GM04503 (cell line): ENCODE results near the gene CELF1.

Source experiments
- DNase-seq: peaks from one replicate; pipeline ENCODE4 v3.0.0-alpha.2; 2012; ENCODE audit warnings: low read depth

Gene CELF1

GRCh38 chr11:47552566-47553405 is at the start of gene CELF1:
Gene CELF1, minus strand, starts transcription at chr11:47553132. Its CDS starts 53,609 bp downstream, at chr11:47499523.
- no peak for DNase-seq

GRCh38 chr11:47599902-47600301 is 47.0 kb upstream of the CELF1 start:
- no peak for DNase-seq

DNA sequence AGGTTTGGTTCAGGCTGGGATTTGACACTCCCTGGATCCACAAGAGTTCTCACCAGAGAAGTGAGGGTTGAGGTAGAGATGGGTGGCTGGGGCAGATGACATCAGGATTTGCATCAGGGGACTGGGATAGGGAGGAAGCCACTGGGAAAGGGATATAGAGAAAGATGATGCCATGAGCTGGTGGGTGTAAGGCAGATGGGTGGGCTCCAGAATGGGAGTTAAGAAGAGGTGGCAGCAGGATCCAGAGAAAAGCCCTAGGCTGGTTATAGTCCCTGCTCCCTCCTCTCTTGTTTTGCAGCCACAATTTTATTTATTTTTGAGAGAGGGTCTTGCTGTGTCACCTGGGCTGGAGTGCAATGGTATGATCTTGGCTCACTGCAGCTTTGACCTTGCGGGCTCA is 43.0 kb upstream of the CELF1 start:
- no peak for DNase-seq

GRCh38 chr11:47595029-47595428 is 42.1 kb upstream of the CELF1 start:
- no peak for DNase-seq

GRCh38 chr11:47593934-47594855 is 41.3 kb upstream of the CELF1 start, which contains the start of gene C1QTNF4:
Gene C1QTNF4, minus strand, starts transcription at chr11:47594411. Its CDS starts 3,601 bp downstream, at chr11:47590810.
- no peak for DNase-seq

GRCh38 chr11:47593492-47593933 is 40.6 kb upstream of the CELF1 start:
- DNase-seq: no peak

GRCh38 chr11:47592970-47593369 is 40.0 kb upstream of the CELF1 start:
- no peak for DNase-seq

GRCh38 chr11:47592251-47592650 is 39.3 kb upstream of the CELF1 start:
- no peak for DNase-seq

DNA sequence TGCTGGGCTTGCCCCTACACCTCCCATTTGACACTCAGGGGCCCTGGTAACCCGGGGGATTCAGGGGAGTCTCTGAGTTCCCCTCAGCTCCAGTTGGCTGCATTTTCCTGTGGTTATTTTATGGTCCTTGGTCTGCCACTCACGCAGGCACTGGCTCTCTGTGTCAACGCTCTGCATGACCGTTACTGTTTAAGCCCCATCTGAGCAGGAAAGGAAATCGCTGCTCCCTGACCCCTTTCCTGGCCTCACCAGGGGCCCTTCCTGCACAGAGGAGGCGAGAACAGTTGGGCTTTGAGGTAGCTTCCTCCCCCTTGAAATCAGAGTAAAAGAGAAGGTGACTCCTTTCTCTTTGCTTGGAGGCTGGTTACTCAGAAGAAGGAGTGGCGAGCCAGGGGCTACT is 38.8 kb upstream of the CELF1 start:
- DNase-seq: no peak

DNA sequence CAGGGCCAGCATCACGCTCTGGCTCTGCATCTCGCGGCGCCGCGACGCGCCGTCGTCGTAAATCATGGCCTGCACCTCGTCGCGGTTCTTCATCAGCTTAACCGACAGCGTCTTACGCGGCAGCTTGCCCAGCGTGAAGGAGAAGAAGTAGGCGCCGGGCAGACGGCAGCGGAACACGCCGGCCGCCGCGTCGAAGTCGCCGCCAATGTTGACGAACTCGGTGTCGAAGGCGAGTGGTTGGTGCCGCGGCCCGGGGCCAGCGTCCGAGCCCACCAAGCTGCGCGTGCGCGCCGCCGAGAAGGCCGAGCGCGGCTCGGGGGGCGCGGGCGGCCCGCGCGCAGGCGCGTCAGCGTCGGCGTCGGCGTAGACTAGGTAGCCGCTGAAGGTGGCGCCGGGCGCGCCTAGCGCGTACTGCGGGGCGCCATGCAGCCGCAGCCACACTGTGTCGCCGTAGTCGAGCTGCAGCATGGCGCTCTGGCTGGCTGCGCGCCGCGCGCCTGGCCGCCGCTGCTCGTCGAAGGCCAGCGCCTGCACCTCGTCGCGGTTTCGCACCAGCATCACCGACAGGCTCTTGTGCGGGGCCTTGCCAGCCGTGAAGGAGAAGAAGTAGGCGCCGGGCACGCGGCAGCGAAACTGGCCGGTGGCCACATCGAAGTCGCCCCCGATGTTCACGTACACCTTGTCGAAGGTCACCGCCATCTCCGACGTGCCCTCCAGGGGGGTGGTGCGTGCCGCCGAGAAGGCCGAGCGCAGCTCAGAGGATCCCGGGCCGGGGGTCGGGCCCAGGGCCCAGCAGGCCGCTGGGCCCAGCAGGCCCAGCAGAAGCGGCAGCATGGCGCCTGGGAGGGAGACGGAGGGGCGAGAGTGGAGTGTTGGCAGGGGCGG is 37.3 kb upstream of the CELF1 start:
- DNase-seq: no peak

GRCh38 chr11:47589584-47589976 is 36.6 kb upstream of the CELF1 start:
- no peak for DNase-seq

DNA sequence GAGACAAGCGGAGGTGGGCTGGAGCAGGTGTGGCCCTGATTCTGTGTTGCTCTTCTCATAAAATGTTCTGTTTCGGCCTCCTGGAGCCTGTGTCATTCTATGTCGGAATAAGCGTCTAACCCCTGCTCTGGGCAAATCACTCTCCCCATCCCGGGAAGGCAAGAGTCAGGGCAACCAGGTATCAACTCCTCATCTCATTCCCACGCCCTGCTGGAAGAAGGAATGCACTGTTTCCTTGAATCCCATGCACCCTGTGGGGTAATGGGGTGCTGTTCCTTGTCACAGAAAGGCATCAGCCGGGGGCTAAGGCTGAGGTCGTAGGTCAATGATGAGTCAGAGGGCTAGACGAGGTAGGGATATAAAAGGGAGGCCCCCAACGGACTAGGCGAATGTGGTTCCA is 36.2 kb upstream of the CELF1 start:
- no peak for DNase-seq

GRCh38 chr11:47587723-47588326 is 34.9 kb upstream of the CELF1 start:
- no peak for DNase-seq

DNA sequence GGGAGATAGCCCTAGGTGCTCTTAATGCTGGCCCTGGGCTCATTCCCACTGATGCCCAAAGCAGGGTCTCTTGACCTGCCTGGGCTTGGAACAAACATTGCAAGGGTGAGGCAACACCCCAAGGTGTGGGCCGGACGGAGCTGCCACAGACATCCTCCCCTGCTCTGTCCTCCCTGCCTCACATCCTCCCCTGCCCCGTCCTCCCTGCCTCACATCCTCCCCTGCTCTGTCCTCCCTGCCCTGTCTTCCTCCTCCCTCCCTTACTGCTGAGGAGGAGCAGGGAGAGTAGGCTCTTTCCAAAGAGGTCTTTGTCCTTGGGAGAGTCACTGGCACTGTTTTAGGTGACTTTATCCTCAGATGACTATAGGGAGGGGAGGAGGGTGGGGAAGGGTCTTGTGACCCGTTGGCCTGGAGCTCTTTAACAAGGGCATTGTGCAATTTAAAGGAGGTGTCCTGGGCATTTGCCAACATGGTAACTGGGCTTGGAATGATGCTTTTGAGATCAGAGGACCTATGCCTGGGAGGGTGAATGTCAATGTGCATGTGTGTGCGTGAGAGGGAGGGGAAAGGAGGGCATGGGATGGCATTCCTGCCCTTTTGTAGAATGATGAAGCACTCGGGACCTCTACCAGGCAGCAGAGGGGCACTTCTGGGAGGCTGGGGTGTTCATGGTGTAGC is 34.2 kb upstream of the CELF1 start:
- no peak for DNase-seq

GRCh38 chr11:47586098-47586855 is 33.3 kb upstream of the CELF1 start, which contains the start of gene FAM180B:
Gene FAM180B, plus strand, starts transcription at chr11:47586678. Its CDS starts 91 bp downstream, at chr11:47586769.
- no peak for DNase-seq

DNA sequence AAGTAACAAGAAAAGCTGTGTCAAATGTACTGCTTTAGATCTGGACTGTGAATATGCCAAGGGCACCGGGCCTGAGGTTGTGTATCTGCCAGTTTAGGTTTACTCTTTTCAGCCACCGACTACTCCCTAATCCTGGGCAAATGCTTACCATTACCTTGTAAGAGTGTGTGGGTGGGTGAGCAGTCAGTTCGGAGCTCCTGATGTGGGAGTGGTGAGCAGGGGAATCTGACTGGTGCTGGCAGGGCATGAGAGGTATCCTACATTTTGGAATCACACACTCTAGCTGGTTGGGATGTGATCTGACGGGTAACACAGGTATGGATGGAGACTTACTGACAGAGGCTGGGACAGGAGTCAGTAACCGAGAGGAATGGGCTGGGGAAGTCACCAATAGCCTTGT is 30.9 kb upstream of the CELF1 start:
- no peak for DNase-seq

DNA sequence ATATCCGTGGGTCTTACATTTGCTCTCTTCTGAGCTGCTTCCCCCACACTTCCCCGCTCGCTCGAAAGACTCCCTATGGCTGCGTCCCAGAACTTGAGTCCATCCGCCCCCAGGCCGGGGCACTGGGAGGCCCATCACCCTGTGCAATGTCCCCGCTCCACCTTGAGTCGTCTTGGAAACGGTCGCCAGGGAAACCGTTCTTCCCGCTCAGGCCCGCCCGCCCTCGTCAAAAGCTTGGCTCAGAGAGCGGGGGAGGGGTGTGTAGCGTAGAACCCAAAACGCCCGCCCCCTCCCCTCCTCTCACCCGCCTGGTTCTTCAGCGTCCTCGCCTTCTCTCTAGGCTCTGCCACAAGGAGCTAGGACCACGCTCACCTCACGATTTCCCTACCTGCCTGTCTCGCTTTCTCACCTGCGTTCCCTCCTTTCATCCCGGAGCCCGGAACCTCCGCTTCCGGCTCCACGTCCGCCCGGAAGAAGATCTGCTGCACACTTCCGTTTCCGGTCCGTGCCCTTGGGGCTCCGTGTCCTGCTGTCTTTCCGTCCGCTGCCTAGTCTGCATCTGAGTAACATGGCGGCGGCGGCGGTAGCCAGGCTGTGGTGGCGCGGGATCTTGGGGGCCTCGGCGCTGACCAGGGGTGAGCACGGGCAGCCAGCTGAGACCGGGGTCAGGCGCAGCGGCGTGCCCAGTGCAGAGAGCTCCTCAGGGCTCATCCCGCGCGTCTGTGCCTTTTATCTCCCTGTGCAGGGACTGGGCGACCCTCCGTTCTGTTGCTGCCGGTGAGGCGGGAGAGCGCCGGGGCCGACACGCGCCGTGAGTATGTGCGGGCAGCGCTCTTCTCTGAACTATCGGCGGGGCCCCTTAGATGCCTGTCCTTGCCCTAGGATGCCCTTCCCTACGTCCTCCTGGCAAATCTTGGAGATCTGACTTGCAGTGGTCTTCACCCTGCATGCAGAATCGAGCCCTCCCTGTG is 25.9 kb upstream of the CELF1 start, which contains the start of the genes KBTBD4 and NDUFS3:
TSS of gene KBTBD4 (minus strand) at position 447 of the 971 bp plus-strand sequence. CDS start at position 428, 19 bp downstream.
TSS of gene NDUFS3 (plus strand) at position 551 of the 971 bp plus-strand sequence. CDS start at position 569, 18 bp downstream.
- DNase-seq: peak; percentile 47

DNA sequence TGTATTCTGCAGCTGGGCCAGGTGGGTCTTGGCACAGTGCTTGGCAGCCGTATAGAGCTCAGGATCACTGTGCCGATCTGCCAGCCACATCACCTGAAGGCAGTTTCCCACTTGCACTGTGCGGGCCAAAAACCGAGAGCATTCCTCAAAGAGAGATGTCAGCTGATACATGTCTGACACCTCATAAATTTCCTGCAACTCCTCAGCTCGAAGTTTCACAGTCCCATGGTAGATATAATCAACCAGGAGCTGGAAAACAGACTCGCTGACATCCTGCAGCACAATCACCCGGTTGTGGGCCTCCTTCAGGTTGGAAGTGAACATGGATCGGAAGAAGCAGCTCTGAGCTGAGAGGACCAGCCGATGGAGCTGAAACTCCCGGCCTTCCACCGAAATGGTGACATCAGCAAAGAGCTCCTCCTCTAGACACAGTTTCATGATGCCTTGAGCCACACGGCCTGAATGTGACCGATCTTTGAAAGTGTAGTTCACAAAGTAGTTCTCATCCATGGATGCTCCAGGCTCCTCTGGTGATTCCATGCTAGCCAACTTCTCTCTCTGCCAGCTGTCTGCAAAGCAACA is 24.6 kb upstream of the CELF1 start:
- no peak for DNase-seq
